ENCODE data around the gene SUSD1.

GRCh38 chr9:112130997-112131396, 44.1 kb downstream of the SUSD1 start:
- no peak for TF ChIP-seq EZH2 (IDR thresholded peaks at IDR 0.05)
- no peak for TF ChIP-seq POLR2AphosphoS5 (IDR thresholded peaks at IDR 0.05; ENCODE audit: borderline replicate concordance, low read depth, low read length)
